ENCODE results near the gene GRIPAP1. TPM values are rescaled to one million over a fixed set of nuclear protein-coding genes. Genes with fewer than 3 reads are reported as not detected.

GRIPAP1 gene
- total and polyA plus RNA-seq, 7 donors: 14.4 to 63.1 (median 26.0) TPM

DNA sequence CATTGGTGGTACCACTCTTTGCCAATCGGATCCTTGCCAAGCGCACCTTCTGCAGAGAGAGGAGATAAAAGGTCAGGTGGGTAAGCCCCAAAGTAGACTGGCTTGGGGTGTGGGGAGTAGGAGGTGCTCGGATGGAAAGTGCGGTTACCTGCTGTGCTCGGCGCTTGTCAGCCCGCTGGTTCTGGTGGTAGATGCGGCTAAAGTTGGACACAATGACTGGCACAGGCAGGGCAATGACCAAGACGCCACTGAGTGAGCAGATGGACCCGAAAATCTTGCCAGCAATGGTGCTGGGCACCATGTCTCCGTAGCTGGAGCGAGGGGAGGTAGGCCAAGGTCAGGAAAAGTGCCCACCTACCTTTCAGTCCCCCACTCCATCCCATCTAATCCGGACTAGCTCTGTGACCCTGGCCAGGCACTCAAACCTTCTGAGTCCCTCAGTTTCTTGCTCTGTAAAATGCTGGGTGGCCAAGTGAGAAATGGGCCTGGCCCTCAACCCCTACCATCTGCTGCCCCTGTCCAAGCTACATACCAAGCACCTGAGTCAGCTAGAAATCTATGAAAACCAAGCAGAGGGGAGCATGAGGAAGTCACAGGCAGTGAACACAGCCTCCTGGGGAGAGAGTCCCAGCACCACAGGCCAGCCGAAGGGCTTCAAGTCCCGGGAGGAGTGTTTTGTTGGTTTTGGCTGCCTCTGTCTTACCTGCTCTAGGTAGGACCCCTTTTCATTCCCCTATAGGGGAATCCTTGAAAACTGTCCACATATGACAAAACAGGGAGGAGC is 35.1 kb downstream of the GRIPAP1 start:
- intact Hi-C loops (cut with DNase I): no loop called here
- 93 to 94% methylated on average over 15 of the region's 15 CpGs for WGBS, 2 donors
- Histone ChIP-seq H3K36me3 (no peaks in the 10 kb centered on the region), H3K4me3 (no peak overlapping the region), H3K4me1 (peaks cover 0 to 5% (median 2%) of the 10 kb centered on the region in 4 donors), H3K27ac (no peak overlapping the region), H3K9me3 (no peaks in the 10 kb centered on the region), H3K27me3 (no peaks in the 10 kb centered on the region)
- TF ChIP-seq EP300 (IDR thresholded peaks at IDR 0.05) (no peak), POLR2A (IDR thresholded peaks at IDR 0.05) (no peak), POLR2AphosphoS5 (IDR thresholded peaks at IDR 0.05) (no peak)
- TF ChIP-seq, protein P1, sequence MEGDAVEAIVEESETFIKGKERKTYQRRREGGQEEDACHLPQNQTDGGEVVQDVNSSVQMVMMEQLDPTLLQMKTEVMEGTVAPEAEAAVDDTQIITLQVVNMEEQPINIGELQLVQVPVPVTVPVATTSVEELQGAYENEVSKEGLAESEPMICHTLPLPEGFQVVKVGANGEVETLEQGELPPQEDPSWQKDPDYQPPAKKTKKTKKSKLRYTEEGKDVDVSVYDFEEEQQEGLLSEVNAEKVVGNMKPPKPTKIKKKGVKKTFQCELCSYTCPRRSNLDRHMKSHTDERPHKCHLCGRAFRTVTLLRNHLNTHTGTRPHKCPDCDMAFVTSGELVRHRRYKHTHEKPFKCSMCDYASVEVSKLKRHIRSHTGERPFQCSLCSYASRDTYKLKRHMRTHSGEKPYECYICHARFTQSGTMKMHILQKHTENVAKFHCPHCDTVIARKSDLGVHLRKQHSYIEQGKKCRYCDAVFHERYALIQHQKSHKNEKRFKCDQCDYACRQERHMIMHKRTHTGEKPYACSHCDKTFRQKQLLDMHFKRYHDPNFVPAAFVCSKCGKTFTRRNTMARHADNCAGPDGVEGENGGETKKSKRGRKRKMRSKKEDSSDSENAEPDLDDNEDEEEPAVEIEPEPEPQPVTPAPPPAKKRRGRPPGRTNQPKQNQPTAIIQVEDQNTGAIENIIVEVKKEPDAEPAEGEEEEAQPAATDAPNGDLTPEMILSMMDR (IDR thresholded peaks at IDR 0.05): no peak
- DNase-seq: no peak

DNA sequence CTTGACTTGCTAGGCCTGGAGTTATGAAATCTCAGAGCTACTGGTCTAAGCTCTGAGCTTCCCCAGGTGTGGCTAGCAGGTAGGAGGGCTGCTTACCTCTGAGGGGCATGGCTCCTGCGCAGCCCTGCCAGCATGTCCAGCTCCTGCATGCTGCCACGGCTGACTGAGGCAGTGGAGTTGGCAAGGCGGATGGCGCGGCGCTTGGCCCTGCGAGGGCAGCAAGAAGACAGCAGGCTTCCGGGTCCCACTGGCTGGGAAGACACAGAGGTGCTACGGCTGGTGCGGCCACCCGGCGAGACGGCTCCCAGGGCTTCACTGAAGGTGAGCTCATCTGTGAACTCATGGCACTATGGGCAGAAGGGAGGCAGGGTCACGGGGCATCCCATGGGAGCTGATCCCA is 36.1 kb downstream of the GRIPAP1 start:
- no peak for DNase-seq
- Histone ChIP-seq H3K27ac (no peak overlapping the region), H3K27me3 (no peaks in the 10 kb centered on the region), H3K36me3 (no peaks in the 10 kb centered on the region), H3K9me3 (no peaks in the 10 kb centered on the region), H3K4me3 (no peak overlapping the region), H3K4me1 (no peaks in the 10 kb centered on the region)
- intact Hi-C loops (cut with DNase I): no loop called here
- WGBS, 2 donors: 96 to 97% methylated on average over 14 of the region's 14 CpGs
- TF ChIP-seq EP300 (IDR thresholded peaks at IDR 0.05) (no peak), POLR2A (IDR thresholded peaks at IDR 0.05) (no peak), POLR2AphosphoS5 (IDR thresholded peaks at IDR 0.05) (no peak)
- TF ChIP-seq, protein P1 (IDR thresholded peaks at IDR 0.05): no peak

DNA sequence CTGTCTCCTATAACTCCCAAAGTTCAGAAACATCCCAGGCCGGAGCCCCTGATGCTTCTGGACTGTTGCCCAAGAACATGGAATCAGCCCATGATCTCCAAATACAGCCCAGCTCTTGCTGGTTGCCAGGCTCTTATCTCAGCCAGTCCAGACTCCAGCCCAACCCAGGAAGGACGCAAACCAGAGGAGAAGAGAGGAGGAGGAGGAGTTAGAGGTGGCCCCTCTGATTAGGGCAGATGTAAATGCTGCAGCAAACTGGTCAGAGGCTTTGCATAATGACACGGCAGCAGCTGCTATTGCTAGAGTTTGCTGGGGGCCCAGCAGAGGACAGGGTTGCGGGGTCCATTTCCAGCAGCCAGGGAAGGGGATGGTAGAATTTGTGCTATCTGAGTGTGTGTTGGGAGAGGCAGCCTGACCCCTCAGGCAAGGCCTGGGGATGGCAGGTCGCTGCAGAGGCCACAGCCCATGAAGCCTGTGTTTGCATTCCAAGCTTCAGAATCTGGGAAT is 40.4 kb downstream of the GRIPAP1 start:
- Histone ChIP-seq H3K4me1 (peaks cover 0 to 10% (median 6%) of the 10 kb centered on the region in 4 donors), H3K27ac (no peak overlapping the region), H3K27me3 (no peaks in the 10 kb centered on the region), H3K4me3 (no peak overlapping the region), H3K9me3 (no peaks in the 10 kb centered on the region), H3K36me3 (no peaks in the 10 kb centered on the region)
- no peak for DNase-seq
- TF ChIP-seq POLR2A (IDR thresholded peaks at IDR 0.05) (no peak), EP300 (IDR thresholded peaks at IDR 0.05) (no peak), POLR2AphosphoS5 (IDR thresholded peaks at IDR 0.05) (no peak)
- TF ChIP-seq, protein P1 (IDR thresholded peaks at IDR 0.05): no peak
- intact Hi-C loops (cut with DNase I): no loop called here
- WGBS, 2 donors: 59 to 67% methylated on average over 5 of the region's 5 CpGs

DNA sequence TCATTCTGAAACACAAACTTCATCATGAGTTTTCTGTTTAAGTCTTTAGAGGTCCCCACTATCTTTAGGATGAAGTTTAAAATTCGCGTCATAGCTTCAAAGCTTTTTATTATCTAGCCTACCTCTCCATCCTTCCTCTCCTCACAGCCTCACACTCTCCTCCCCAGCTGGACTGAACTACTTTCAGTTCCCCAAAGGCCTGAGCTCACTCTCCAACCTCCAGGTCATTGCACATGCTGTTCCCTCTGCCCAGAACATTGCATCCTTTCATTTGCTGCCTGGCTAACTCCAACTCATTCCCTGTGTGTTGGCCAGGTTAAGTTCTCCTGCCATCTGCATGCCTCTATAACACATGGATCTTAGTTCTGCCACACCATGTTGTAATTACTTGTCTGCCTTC is 41.8 kb downstream of the GRIPAP1 start:
- no peak for DNase-seq
- H3K27me3 ChIP-seq: no peaks in the 10 kb centered on the region
- no peak overlapping the region for H3K4me3 ChIP-seq
- TF ChIP-seq POLR2AphosphoS5 (IDR thresholded peaks at IDR 0.05) (no peak), POLR2A (IDR thresholded peaks at IDR 0.05) (no peak), EP300 (IDR thresholded peaks at IDR 0.05) (no peak)
- TF ChIP-seq, protein P1 (IDR thresholded peaks at IDR 0.05): no peak
- H3K9me3 ChIP-seq: no peaks in the 10 kb centered on the region
- intact Hi-C loops (cut with DNase I): no loop called here
- WGBS, 2 donors: 80 to 93% methylated on average over 2 of the region's 2 CpGs
- peaks cover 0 to 22% (median 18%) of the 10 kb centered on the region in 4 donors for H3K4me1 ChIP-seq
- peaks cover 0 to 4% (median 1%) of the 10 kb centered on the region in 4 donors for H3K36me3 ChIP-seq
- H3K27ac ChIP-seq: peak overlapping the region; percentile 88 to 90 (median 90)
